GM12892 (cell line): ENCODE results near the gene SLC23A3.

Source experiments
- POLR2AphosphoS5 ChIP-seq: IDR thresholded peaks from 2 replicates; pipeline ENCODE4 v1.6.1; 2011; ENCODE audit warnings: low read depth, low read length, control low read depth
- TAF1 ChIP-seq: IDR thresholded peaks from 2 replicates; pipeline ENCODE4 v1.6.1; 2011; ENCODE audit warnings: low read depth, mild to moderate bottlenecking, control low read depth, low read length, borderline replicate concordance

GRCh38 chr2:219112062-219112406 lies 57.8 kb downstream of the SLC23A3 start:
- TF ChIP-seq TAF1 (no peak), POLR2AphosphoS5 (no peak)
